ENCODE data around the gene TMPO. TPM values are rescaled to one million over a fixed set of nuclear protein-coding genes. Genes with fewer than 3 reads are reported as not detected.
"Not testable (repeated sequence)": the region's sequence is repeated elsewhere in the genome, so short reads cannot be mapped to it uniquely, and the experiment has no call there.

The TMPO gene
- total RNA-seq, 1 experiment from 2014 or later, result 124 TPM

- in situ Hi-C loops (cut with HindIII; ENCODE audit: low pct_unique_long_range_greater_than_20kb, low sequenced_read_pairs); DNase-seq (ENCODE audit: low read depth, low spot score): not testable (repeated sequence)
These were observed 42.7 kb downstream of the TMPO start for GRCh38 chr12:98558097-98558496.

DNA sequence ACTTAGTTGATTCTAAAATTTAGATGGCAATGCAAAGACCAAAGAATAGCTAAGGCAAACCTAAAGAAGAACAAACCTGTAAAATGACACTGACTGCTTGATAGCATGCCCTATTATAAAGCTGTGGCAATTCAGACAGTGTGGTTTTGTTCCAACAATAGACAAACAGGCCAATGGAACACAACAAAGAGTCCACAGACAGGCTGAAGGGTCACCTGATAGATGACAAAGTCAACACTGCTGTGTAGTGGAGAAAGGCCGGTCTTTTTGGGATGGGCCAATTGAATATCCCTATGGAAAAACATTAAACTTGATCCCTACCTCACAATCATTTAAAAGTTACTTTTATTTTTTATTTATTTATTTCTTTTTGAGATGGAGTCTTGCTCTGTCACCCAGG lies 44.3 kb downstream of the TMPO start:
- in situ Hi-C loops (cut with HindIII; ENCODE audit: low pct_unique_long_range_greater_than_20kb, low sequenced_read_pairs), result no loop called here
- peak; percentile 90 for DNase-seq (ENCODE audit: low read depth, low spot score)

DNA sequence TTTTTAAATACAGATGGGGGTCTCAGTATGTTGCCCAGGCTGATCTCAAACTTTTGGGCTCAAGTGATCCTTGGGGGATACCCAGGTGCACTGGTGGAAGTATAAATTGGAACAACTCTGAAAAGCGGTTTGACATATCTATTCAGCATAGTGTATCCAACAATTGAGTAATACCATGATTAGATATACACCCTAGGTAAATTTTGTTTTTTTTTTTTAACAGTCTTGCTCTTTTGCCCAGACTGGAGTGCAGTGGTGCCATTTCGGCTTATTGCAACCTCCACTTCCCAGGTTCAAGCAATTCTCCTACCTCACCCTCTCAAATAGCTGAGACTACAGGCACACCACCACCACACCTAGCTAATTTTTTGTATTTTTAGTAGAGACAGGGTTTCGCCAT lies 46.5 kb downstream of the TMPO start:
- no peak for DNase-seq (ENCODE audit: low read depth, low spot score)
- in situ Hi-C loops (cut with HindIII; ENCODE audit: low pct_unique_long_range_greater_than_20kb, low sequenced_read_pairs), result no loop called here

DNA sequence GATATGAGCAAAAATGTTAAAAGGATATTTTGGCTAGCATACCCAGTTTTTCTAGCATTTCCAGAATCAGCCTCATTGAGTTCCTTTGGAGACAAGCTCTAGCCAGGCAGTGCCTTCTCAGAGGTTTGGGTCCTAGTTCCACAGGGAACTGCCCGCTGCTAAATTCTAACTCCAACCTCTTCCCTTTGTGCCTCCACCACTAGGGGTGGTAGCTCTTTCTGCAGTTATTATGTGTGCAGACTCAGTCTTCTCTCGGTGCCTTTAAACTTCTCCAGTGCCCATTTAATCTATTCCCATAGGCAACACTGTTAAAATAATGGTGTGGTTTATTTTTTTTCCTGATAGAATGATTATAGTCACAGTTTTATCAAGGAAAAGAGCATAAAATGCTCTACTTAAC lies 56.6 kb downstream of the TMPO start:
- in situ Hi-C loops (cut with HindIII; ENCODE audit: low pct_unique_long_range_greater_than_20kb, low sequenced_read_pairs), result no loop called here
- peak; percentile 67 for DNase-seq (ENCODE audit: low read depth, low spot score)

DNA sequence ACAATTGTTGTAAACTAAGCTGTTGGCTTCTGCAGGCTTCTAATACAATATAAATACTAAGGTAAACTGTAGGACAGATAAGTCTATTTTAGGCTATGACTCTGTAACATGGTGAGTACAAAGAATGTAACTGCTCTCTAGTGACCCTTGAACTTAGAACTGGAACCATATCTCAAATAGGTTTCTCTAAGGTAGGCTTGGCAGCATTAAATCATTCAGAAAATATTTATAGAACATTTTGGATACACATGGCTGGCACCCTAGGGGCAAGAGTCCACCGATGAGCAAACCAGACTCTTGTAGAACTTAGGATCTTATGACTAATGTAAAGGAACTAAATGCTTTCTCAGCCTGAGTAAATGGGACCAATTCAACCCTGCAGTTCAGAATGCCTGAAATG lies 58.7 kb downstream of the TMPO start:
- in situ Hi-C loops (cut with HindIII; ENCODE audit: low pct_unique_long_range_greater_than_20kb, low sequenced_read_pairs), result no loop called here
- no peak for DNase-seq (ENCODE audit: low read depth, low spot score)

DNA sequence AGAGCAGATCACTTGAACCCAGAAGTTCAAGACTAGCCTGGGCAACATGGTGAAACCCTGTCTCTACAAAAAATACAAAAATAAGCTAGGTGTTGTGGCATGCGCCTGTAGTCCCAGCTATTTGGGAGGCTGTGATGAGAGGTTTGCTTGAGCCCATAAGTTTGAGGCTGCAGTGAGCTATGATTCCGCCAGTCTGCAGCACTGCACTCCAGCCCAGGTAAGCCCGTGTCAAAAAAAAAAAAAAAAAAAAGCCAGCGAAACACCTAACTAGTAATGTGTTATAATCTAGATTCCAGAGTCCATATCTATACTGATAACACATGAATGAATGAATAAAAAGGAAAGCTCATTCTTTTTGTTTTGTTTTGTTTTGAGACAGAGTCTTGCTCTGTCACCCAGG lies 59.6 kb downstream of the TMPO start:
- no peak for DNase-seq (ENCODE audit: low read depth, low spot score)
- in situ Hi-C loops (cut with HindIII; ENCODE audit: low pct_unique_long_range_greater_than_20kb, low sequenced_read_pairs), result no loop called here

DNA sequence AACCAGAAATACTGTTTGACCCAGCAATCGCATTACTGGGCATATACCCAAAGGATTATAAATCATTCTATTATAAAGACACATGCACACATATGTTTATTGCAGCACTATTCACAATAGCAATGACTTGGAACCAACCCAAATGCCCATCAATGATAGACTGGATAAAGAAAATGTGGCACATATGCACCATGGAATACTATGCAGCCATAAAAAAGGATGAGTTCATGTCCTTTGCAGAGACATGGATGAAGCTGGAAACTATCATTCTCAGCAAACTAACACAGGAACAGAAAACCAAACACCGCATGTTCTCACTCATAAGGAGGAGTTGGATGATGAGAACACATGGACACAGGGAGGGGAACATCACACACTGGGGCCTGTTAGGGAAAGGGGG lies 61.4 kb downstream of the TMPO start:
- in situ Hi-C loops (cut with HindIII; ENCODE audit: low pct_unique_long_range_greater_than_20kb, low sequenced_read_pairs); DNase-seq (ENCODE audit: low read depth, low spot score): not testable (repeated sequence)

DNA sequence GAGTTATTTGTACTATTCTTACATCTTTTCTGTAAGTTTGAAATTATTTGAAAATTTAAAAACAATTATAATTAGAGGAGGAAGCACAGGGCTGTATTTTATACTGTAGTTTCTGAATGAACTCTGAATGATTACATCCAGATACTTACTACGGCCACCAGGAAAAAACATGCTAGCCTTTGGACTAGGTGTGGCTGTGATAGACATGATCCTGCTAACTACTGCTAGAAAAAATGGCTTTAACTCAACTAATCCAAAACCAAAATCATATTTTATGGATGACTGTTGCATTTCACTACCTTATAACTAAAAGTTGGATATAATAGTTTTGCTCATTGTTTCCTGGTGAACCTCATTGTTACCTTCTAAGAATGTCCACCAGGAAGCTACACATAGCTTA lies 63.0 kb downstream of the TMPO start:
- no peak for DNase-seq (ENCODE audit: low read depth, low spot score)
- in situ Hi-C loops (cut with HindIII; ENCODE audit: low pct_unique_long_range_greater_than_20kb, low sequenced_read_pairs), result no loop called here

GRCh38 chr12:98578821-98579220 lies 63.4 kb downstream of the TMPO start:
- DNase-seq (ENCODE audit: low read depth, low spot score), result no peak
- in situ Hi-C loops (cut with HindIII; ENCODE audit: low pct_unique_long_range_greater_than_20kb, low sequenced_read_pairs), result no loop called here

DNA sequence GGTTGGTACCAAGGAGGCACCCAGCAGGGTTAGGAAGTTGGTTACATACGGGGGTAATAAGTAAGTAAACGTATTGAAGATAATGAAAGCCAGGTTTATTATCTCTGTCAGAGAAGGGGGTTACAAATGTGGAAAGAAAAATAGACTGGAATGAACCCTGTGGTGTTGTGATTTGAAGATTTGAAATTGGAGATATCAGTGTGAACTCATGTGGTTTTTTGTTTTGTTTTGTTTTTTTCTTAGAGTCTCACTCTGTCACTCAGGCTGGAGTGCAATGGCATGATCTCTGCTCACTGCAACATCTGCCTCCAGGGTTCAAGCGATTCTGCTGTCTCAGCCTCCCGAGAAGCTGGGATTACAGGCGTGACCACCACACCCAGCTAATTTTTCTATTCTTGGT lies 64.0 kb downstream of the TMPO start:
- DNase-seq (ENCODE audit: low read depth, low spot score), result no peak
- in situ Hi-C loops (cut with HindIII; ENCODE audit: low pct_unique_long_range_greater_than_20kb, low sequenced_read_pairs), result no loop called here

- in situ Hi-C loops (cut with HindIII; ENCODE audit: low pct_unique_long_range_greater_than_20kb, low sequenced_read_pairs), result no loop called here
- no peak for DNase-seq (ENCODE audit: low read depth, low spot score)
These were observed 64.4 kb downstream of the TMPO start for GRCh38 chr12:98579835-98580234.

GRCh38 chr12:98580695-98581094 lies 65.3 kb downstream of the TMPO start:
- DNase-seq (ENCODE audit: low read depth, low spot score), result no peak
- in situ Hi-C loops (cut with HindIII; ENCODE audit: low pct_unique_long_range_greater_than_20kb, low sequenced_read_pairs), result no loop called here

GRCh38 chr12:98581101-98581500 lies 65.7 kb downstream of the TMPO start:
- no peak for DNase-seq (ENCODE audit: low read depth, low spot score)
- in situ Hi-C loops (cut with HindIII; ENCODE audit: low pct_unique_long_range_greater_than_20kb, low sequenced_read_pairs), result no loop called here

GRCh38 chr12:98582093-98582492 lies 66.7 kb downstream of the TMPO start:
- DNase-seq (ENCODE audit: low read depth, low spot score), result no peak
- in situ Hi-C loops (cut with HindIII; ENCODE audit: low pct_unique_long_range_greater_than_20kb, low sequenced_read_pairs), result no loop called here

DNA sequence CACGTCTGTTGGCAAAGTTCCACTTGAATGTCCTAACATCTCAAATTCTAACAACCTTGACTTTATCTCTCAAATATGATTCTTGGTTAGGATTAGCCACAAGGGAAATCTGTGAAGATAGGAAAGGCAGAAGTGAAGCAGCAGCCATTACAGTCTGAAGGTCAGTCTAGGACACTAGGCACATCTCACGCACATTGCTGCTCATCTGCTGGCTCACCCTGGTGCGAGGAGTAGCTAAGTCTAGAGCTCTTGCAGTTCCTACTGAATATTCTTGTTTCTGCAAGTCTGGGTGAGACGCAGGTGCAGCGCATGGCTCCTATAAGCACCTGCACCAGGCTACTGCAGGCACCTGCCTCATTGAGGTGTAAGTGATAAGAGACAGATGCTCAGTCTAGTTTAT lies 71.7 kb downstream of the TMPO start:
- in situ Hi-C loops (cut with HindIII; ENCODE audit: low pct_unique_long_range_greater_than_20kb, low sequenced_read_pairs), result no loop called here
- DNase-seq (ENCODE audit: low read depth, low spot score), result no peak

GRCh38 chr12:98591209-98591608 lies 75.8 kb downstream of the TMPO start:
- in situ Hi-C loops (cut with HindIII; ENCODE audit: low pct_unique_long_range_greater_than_20kb, low sequenced_read_pairs), result no loop called here
- no peak for DNase-seq (ENCODE audit: low read depth, low spot score)

GRCh38 chr12:98592825-98593322 lies 77.5 kb downstream of the TMPO start:
- in situ Hi-C loops (cut with HindIII; ENCODE audit: low pct_unique_long_range_greater_than_20kb, low sequenced_read_pairs), result no loop called here
- DNase-seq (ENCODE audit: low read depth, low spot score), result no peak

GRCh38 chr12:98593351-98594049 lies 78.1 kb downstream of the TMPO start, which contains the start of gene SLC25A3:
Gene SLC25A3, plus strand, starts transcription at chr12:98593686. Its CDS starts 293 bp downstream, at chr12:98593979.
- DNase-seq (ENCODE audit: low read depth, low spot score), result peak; percentile 99
- in situ Hi-C loops (cut with HindIII; ENCODE audit: low pct_unique_long_range_greater_than_20kb, low sequenced_read_pairs), result no loop called here

DNA sequence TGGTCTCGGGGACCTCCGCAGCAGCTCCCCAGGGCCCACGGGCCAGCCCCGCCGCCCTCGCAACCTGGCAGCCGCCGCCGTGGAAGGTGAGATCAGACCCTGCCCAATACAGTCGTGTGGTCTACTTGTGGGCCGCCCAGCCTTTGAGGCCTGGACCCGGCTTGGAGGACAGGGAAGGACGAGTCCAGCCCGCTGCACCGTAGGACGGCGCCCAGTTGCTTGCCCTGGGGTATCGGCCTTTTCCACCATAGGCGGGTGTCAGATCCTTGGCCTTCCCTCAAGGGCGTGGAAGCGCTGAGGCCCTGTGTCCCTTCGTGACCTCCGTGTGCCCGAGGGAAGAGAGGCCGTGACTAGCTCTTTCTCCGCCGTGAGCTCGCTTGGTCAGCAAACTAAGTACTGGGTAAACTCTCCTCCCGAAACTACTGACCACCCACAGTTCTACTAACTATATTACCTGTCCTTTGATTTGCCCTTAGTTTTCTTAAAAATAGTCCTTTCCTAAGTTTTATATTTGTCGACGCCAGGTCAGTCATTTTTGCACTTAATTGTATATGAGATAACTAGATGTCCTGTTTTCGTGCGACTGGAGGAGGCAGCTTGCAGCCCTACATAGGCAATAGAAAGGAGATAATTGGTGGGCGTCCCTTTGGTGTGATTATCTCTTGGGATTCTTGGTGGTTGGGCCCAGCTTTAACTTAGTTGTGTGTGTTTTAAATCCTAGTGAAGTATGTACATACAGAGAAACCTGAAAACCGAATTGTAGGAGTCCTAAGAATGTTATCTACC lies 78.9 kb downstream of the TMPO start:
- in situ Hi-C loops (cut with HindIII; ENCODE audit: low pct_unique_long_range_greater_than_20kb, low sequenced_read_pairs), result no loop called here
- peak; percentile 36 for DNase-seq (ENCODE audit: low read depth, low spot score)
